SK-N-SH (cell line): Measurements from ENCODE around the gene TFF3.
A peak's percentile ranks its signal among the peaks of the same experiment; 100 is the strongest.

Experiments used
- CTCF ChIP-seq: fragments of 200-600 bp; sonication (generic); IDR thresholded peaks from 2 replicates; pipeline ENCODE4 v1.6.1; 2017; ENCODE audit warnings: antibody characterized with exemption, mild to moderate bottlenecking, moderate library complexity
- EP300 ChIP-seq, 2 experiments: IDR thresholded peaks; 2 replicates each; pipeline versions ENCODE4 v1.4.0 to v1.6.1; 2012; ENCODE audit warnings: borderline replicate concordance in 1 of 2, low read depth in 1 of 2, low read length in 1 of 2
- FOXJ3 ChIP-seq: sonication (generic); formaldehyde crosslinking; IDR thresholded peaks from 2 replicates; pipeline ENCODE4 v1.5.1; 2020; ENCODE audit warnings: mild to moderate bottlenecking, missing genetic modification reagents
- FOXM1 ChIP-seq: IDR thresholded peaks from 2 replicates; pipeline ENCODE4 v1.4.0; 2012; ENCODE audit warnings: low read depth, mild to moderate bottlenecking
- GABPA ChIP-seq: IDR thresholded peaks from 2 replicates; pipeline ENCODE4 v1.4.0; 2012; ENCODE audit warnings: low read depth, mild to moderate bottlenecking
- MAX ChIP-seq: IDR thresholded peaks from 2 replicates; pipeline ENCODE4 v1.4.0; 2012; ENCODE audit warnings: low read depth
- PBX3 ChIP-seq: IDR thresholded peaks from 2 replicates; pipeline ENCODE4; 2012
- POLR2AphosphoS5 ChIP-seq: IDR thresholded peaks from 2 replicates; pipeline ENCODE4 v1.6.1; 2012; ENCODE audit warnings: low read depth, low read length
- RAD21 ChIP-seq: IDR thresholded peaks from 2 replicates; pipeline ENCODE4 v1.6.1; 2012; ENCODE audit warnings: mild to moderate bottlenecking, low read length
- REST ChIP-seq: IDR thresholded peaks from 2 replicates; pipeline ENCODE4 v1.6.1; 2012; ENCODE audit warnings: mild to moderate bottlenecking, low read depth, low read length, moderate library complexity
- SMC3 ChIP-seq: IDR thresholded peaks from 2 replicates; pipeline ENCODE4 v1.6.1; 2012; ENCODE audit warnings: low read depth, low read length, improper control_type of control experiment
- TCF12 ChIP-seq: IDR thresholded peaks from 2 replicates; pipeline ENCODE4 v1.4.0; 2012
- USF1 ChIP-seq: IDR thresholded peaks from 2 replicates; pipeline ENCODE4 v1.4.0; 2012; ENCODE audit warnings: low read depth, borderline replicate concordance

- no peak for TF ChIP-seq TCF12
- TF ChIP-seq CTCF = no peak
- no peak for TF ChIP-seq POLR2AphosphoS5
- no peak for TF ChIP-seq MAX
- no peak for TF ChIP-seq FOXM1
- no peak for TF ChIP-seq USF1
- no peak for TF ChIP-seq GABPA
- no peak for TF ChIP-seq SMC3
- TF ChIP-seq EP300 (IDR thresholded peaks at IDR 0.05; ENCODE audit: borderline replicate concordance in 1 of 2, low read depth in 1 of 2, low read length in 1 of 2) = no peak
- TF ChIP-seq PBX3 = no peak
- peak; percentile 37 for TF ChIP-seq RAD21
- no peak for TF ChIP-seq FOXJ3 (CRISPR knock-in tag)
- no peak for TF ChIP-seq REST
Observed at GRCh38 chr21:42276526-42277154, 38.6 kb downstream of the TFF3 start.
